Spleen (tissue), 11 donors: Measurements from ENCODE around the gene MUSTN1. TPM values are rescaled to one million over a fixed set of nuclear protein-coding genes. Genes with fewer than 3 reads are reported as not detected.

ENCODE experiments used
- DNase-seq: peaks from one replicate; pipeline ENCODE4 v3.0.0-alpha.2; 2020
- H3K27ac ChIP-seq, 8 donors: fragments of 200-600 bp; sonication (generic) in 7 of 8; 1 replicate in 4 of 8; 2 replicates in 4 of 8; pipeline versions ENCODE4 v1.5.0 to v1.8.0; 2016 to 2021; ENCODE audit warnings: inconsistent platforms in 4 of 8, mild to moderate bottlenecking in 4 of 8, moderate library complexity in 1 of 8
- H3K27me3 ChIP-seq, 7 donors: fragments of 200-600 bp; sonication (generic) in 6 of 7; replicated peaks in 1 of 7; 1 replicate in 4 of 7; 2 replicates in 3 of 7; pipeline versions ENCODE4 v1.5.0 to v1.8.0; 2016 to 2021; ENCODE audit warnings: inconsistent platforms in 3 of 7, mild to moderate bottlenecking in 1 of 7
- H3K36me3 ChIP-seq, 6 donors: fragments of 200-600 bp; sonication (generic) in 5 of 6; 1 replicate in 4 of 6; 2 replicates in 2 of 6; pipeline versions ENCODE4 v1.5.0 to v1.8.0; 2016 to 2021; ENCODE audit warnings: inconsistent platforms in 2 of 6
- H3K4me1 ChIP-seq, 6 donors: fragments of 200-600 bp; sonication (generic) in 5 of 6; 1 replicate in 3 of 6; 2 replicates in 3 of 6; pipeline versions ENCODE4 v1.5.0 to v1.8.0; 2016 to 2021; ENCODE audit warnings: inconsistent platforms in 3 of 6
- H3K4me3 ChIP-seq, 8 donors: fragments of 200-600 bp; sonication (generic) in 7 of 8; 1 replicate in 4 of 8; 2 replicates in 4 of 8; pipeline versions ENCODE4 v1.5.0 to v1.8.0; 2016 to 2021; ENCODE audit warnings: inconsistent platforms in 4 of 8, mild to moderate bottlenecking in 4 of 8, moderate library complexity in 2 of 8
- H3K9me3 ChIP-seq, 8 donors: fragments of 200-600 bp; sonication (generic) in 7 of 8; 1 replicate in 4 of 8; 2 replicates in 4 of 8; pipeline versions ENCODE4 v1.5.0 to v1.8.0; 2016 to 2021; ENCODE audit warnings: inconsistent platforms in 4 of 8
- CTCF ChIP-seq, 11 experiments: fragments of 200-600 bp in 7 of 11; fragments of 450-650 bp in 4 of 11; sonication (generic) in 4 of 11; IDR thresholded peaks in 8 of 11; conservative IDR thresholded peaks in 3 of 11; 1 replicate in 7 of 11; 2 replicates in 4 of 11; pipeline versions ENCODE4 v1.4.0 to v1.8.0; 2016 to 2021; ENCODE audit warnings: antibody characterized with exemption in 11 of 11, inconsistent platforms in 4 of 11, mild to moderate bottlenecking in 1 of 11
- POLR2A ChIP-seq, 3 donors: fragments of 450-650 bp; IDR thresholded peaks; one replicate each; pipeline ENCODE4 v1.5.1; 2017; ENCODE audit warnings: antibody characterized with exemption in 3 of 3, mild to moderate bottlenecking in 1 of 3
- POLR2AphosphoS5 ChIP-seq, 3 donors: sonication (generic); formaldehyde crosslinking; IDR thresholded peaks; one replicate each; pipeline ENCODE4 v1.5.1; 2017; ENCODE audit warnings: antibody characterized with exemption in 3 of 3
- WGBS, 5 donors: extraction: QIAGEN DNeasy Blood & Tissue Kit in 3 of 5; methylation state at CpG; one replicate each; pipeline versions ENCODE4 v1.1.5 to v1.1.7; 2013 to 2018; 5-methylcytosine and 5-hydroxymethylcytosine counted together
- intact Hi-C: fragments of 100-400 bp; cut with DNase I; formaldehyde crosslinking; loops from one replicate; pipeline ENCODE4 v1.15.0; 2023; ENCODE audit warnings: low total_unique reads
- polyA plus RNA-seq, 3 donors: library from polyadenylated mRNA; stranded (reverse); fragments of 200-250 nt; gene quantifications; one replicate each; pipeline ENCODE4 v1.2.1, GENCODE V29; 2013
- total RNA-seq, 7 donors: library from RNA; depleted of rRNA in 3 of 7; stranded (reverse); fragments of >200 nt in 3 of 7; fragmentation: NEBNext Ultra II Directional in 4 of 7; extraction: Animal tissue kit (Norgen Biotek cat#: 25700) in 4 of 7; gene quantifications; one replicate each; pipeline versions ENCODE4 v1.1.0 to v1.2.1, GENCODE V29; 2016 to 2021
- donor health status: healthy with polysubstance abuse.
- donor health status: DM: no; HTN: no; CAD: no; lungs with moderate emphysema.
- donor health status: DM: no; HTN: no; CAD: no.
- donor health status: Bipolar disorder and iron deficiency.
- donor health status: healthy.
- donor health status: DM: no; HTN: no; CAD: no.
- donor health status: DM: yes; HTN: yes; CAD: no.

MUSTN1 gene
- total and polyA plus RNA-seq, 10 donors: 2.5 to 17.8 (median 5.4) TPM; not detected in 2

DNA sequence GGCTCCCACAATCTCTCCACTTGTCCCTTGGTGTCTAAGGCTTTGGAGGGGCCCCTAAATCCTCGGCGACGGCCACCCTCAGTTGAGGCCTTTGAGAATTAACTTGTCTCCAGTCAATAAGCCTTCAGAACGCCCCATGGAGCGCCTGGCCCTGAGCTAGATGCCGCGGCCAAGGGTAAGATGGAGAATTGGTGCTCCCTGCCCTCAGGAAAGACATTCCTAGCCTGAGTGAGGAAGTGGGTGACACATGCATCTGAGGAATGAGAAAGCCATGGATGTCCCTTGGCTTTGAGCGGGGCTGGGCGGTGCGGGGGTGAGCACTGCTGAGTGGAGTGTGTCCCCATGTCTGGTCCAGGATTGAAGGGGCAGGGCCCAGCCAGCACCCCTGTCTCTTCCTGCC, 17.6 kb downstream of the MUSTN1 start:
- 93 to 97% (median 94%) methylated on average over 8 to 10 of the region's 10 CpGs for whole genome bisulfite sequencing, 5 donors
- TF ChIP-seq POLR2AphosphoS5 (IDR thresholded peaks at IDR 0.05): no peak
- no peak for TF ChIP-seq CTCF (IDR thresholded peaks at IDR 0.05 in 8 of 11, conservative IDR thresholded peaks at IDR 0.05 in 3 of 11)
- TF ChIP-seq POLR2A (IDR thresholded peaks at IDR 0.05): no peak
- no peaks in the 10 kb centered on the region for H3K4me1 ChIP-seq

DNA sequence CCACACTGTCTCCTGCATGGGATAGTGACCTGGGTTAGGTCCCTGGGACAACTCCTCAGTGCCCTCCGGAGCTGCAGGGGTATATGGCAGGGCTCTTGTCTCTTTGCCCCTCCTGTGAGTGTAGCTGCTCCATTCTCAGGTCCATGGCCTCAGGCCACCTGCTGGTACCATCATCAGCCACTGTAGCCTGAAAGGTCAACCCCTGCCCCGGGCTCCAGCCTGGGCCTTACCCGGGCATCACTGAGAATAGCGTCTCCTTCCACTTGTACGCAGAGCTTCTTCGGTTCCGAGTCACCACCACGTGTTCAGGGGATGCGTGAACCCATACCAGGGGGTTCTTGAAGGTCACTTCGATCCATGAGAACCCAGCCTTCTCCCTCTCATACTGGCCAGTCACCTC, 18.2 kb downstream of the MUSTN1 start:
- Histone ChIP-seq H3K27me3 (no peaks in the 10 kb centered on the region), H3K4me1 (no peaks in the 10 kb centered on the region), H3K9me3 (no peaks in the 10 kb centered on the region), H3K4me3 (no peak overlapping the region), H3K36me3 (peaks cover 0 to 45% (median 3%) of the 10 kb centered on the region in 6 donors), H3K27ac (no peak overlapping the region)
- DNase-seq: no peak
- no peak for TF ChIP-seq POLR2A (IDR thresholded peaks at IDR 0.05)
- TF ChIP-seq CTCF (IDR thresholded peaks at IDR 0.05 in 8 of 11, conservative IDR thresholded peaks at IDR 0.05 in 3 of 11): no peak
- TF ChIP-seq POLR2AphosphoS5 (IDR thresholded peaks at IDR 0.05): no peak
- intact Hi-C loops: no loop called here
- WGBS, 5 donors: 92 to 97% (median 94%) methylated on average over 10 of the region's 10 CpGs

More for the DNA sequence above, 17.6 kb downstream of the MUSTN1 start:
- H3K27ac ChIP-seq: no peak overlapping the region
- H3K9me3 ChIP-seq: no peaks in the 10 kb centered on the region
- H3K4me3 ChIP-seq: no peak overlapping the region
- peaks cover 0 to 49% (median 3%) of the 10 kb centered on the region in 6 donors for H3K36me3 ChIP-seq
- intact Hi-C loops: no loop called here
- DNase-seq: no peak
- no peaks in the 10 kb centered on the region for H3K27me3 ChIP-seq

DNA sequence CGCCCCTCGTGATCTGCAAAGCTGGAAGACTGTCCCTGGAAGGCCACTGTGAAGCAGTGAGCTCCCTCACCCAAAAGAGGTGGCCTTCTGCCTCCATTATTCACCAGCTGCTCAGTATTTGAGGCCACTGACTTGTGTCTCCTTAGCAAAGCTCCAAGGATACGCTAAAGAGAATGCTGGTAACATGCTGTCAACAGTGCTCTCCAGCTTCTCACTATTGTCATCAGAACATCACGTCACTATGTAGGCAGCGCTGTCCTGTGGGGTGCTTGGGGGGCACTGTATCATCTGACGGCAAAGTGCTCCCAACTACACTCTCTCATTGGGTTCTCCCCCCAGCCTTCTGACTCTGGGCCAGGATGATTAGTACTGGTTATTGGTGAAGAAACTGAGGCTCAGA, 18.6 kb downstream of the MUSTN1 start:
- no peaks in the 10 kb centered on the region for H3K9me3 ChIP-seq
- no peak overlapping the region for H3K27ac ChIP-seq
- 85 to 100% (median 90%) methylated on average over 4 to 6 of the region's 6 CpGs for WGBS, 5 donors
- no peaks in the 10 kb centered on the region for H3K27me3 ChIP-seq
- intact Hi-C loops: no loop called here
- no peaks in the 10 kb centered on the region for H3K4me1 ChIP-seq
- DNase-seq: no peak
- peaks cover 0 to 42% (median 3%) of the 10 kb centered on the region in 6 donors for H3K36me3 ChIP-seq
- H3K4me3 ChIP-seq: no peak overlapping the region
- TF ChIP-seq CTCF (IDR thresholded peaks at IDR 0.05 in 8 of 11, conservative IDR thresholded peaks at IDR 0.05 in 3 of 11) (no peak), POLR2A (IDR thresholded peaks at IDR 0.05) (no peak), POLR2AphosphoS5 (IDR thresholded peaks at IDR 0.05) (no peak)

DNA sequence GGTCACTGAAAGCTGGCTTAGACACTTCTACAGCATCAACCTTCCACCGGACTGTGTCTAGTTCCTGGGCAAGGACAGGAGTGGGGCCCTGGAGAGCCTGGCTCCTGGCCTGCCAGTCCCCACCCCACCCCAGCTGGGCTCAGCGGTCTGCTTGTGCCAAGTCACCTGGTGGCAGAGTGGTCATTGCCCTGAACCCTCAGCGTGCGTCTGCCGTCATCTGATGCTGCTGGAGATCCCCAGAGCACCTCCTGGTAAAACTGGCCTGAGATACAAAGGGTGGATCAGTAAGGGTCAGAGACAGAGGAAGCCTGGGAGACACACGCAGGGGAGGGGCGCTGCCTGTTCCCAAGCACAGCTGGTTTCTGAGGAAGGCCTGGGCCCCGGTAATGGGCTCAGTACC, 21.0 kb downstream of the MUSTN1 start:
- intact Hi-C loops: no loop called here
- Histone ChIP-seq H3K9me3 (no peaks in the 10 kb centered on the region), H3K27me3 (no peaks in the 10 kb centered on the region), H3K4me3 (no peak overlapping the region), H3K36me3 (peaks cover 0 to 19% (median 0%) of the 10 kb centered on the region in 6 donors), H3K4me1 (no peaks in the 10 kb centered on the region), H3K27ac (no peak overlapping the region)
- DNase-seq: no peak
- WGBS, 5 donors: 80 to 94% (median 88%) methylated on average over 8 of the region's 8 CpGs
- TF ChIP-seq CTCF (IDR thresholded peaks at IDR 0.05 in 8 of 11, conservative IDR thresholded peaks at IDR 0.05 in 3 of 11) (no peak), POLR2AphosphoS5 (IDR thresholded peaks at IDR 0.05) (no peak), POLR2A (IDR thresholded peaks at IDR 0.05) (no peak)
